ENCODE measurements around the gene LMNTD2. TPM values are rescaled to one million over a fixed set of nuclear protein-coding genes. Genes with fewer than 3 reads are reported as not detected.

The LMNTD2 gene, protein sequence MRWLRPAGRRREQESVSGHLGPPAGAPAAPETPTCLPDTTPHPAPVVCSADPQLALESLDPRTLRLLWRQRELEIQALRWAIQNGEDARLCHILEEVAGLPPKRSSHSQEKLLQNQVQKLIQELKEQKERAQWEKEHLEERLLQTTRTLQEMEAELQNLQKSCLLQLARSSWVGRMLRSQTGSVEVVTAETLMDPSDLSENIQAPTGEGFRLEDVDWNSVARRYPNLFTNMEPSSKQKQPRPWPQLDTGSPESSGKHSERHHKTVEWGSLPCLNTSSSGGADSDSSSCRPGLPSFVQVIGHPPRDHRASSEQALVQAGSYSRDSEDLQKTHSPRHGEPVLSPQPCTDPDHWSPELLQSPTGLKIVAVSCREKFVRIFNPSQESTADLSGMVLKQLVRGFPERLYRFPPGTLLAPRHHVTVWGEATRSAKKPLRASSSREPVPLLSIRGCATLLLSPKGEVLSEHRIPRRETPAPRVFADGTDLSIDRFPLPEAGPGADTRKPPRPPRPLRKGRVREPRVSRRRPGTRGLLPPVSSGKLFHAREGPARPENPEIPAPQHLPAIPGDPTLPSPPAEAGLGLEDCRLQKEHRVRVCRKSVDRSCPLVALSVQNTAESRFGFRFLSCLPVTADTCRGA
- polyA plus RNA-seq (ENCODE audit: insufficient read length in 12 of 12), result 1 to 10 TPM in 1 of 12 donors, under 1 TPM in 9, not detected in 2; 0.17 to 2.5 (median 0.50) TPM
- long read RNA-seq, donor 1, partial matches to known transcripts, result 0 of 1 reads
- long read RNA-seq, donor 1, other reads (novel, unspliced or antisense), result 0 of 1 reads
- long read RNA-seq, donor 2, result 0 reads
- long read RNA-seq, donor 3, result 0 reads
- long read RNA-seq, donor 4, result 0 reads
- long read RNA-seq, donor 5, result 0 reads
- long read RNA-seq, donor 6, result 0 reads
- long read RNA-seq, donor 7, result 0 reads
- long read RNA-seq, donor 8, result 0 reads
- long read RNA-seq, donor 9, result 0 reads
- long read RNA-seq, donor 10, result 0 reads
- long read RNA-seq, donor 11, result 0 reads

DNA sequence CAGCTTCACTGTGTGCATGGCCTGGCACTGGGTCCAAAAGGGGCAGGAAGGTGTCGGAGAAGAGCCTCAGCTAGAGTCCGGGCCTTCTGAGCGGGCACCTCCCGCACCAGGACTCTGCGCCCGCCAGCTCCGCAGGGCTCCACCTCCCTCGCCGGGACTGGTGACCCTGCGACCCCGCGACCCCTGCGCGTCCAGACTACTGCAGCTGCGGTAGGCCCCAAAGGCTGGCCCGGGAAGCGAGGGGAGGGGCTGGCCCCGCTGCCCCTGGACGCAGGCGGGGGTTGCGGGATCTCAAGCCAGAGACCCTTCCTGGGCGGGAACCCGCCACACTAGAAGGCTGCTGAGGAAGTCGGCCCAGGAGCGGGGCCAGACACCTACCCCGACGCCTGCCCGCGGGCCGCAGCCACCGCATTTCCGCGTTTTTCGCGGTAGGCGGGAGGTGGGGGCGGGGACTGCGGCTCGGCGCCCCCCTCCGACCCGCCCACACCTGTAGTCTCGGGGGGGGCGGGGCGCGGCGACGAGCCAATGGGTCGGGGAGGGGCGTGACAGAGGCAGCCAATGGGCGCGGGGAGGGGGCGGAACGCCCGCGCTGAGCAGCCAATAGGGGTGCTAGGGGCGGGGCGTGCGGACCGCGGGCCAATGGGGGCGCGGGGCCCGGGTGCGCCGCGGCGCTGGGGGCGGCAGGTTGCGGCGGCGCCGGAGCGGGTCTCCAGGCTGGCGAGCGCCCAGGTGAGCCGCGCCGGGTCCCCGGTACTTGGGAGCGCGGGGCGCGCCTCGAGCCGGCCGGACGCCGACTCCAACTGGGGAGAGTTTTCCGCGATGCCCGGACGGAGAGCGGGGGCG lies at the start of gene LMNTD2, which contains the start of gene RASSF7:
Gene LMNTD2, minus strand, starts transcription at position 434 of the 843 bp plus-strand sequence. Its CDS starts 22 bp downstream, at position 412.
Gene RASSF7, plus strand, starts transcription at position 666 of the 843 bp plus-strand sequence. CDS start 799 bp downstream, outside the sequence.
- DNase-seq, result peak; percentile 76

DNA sequence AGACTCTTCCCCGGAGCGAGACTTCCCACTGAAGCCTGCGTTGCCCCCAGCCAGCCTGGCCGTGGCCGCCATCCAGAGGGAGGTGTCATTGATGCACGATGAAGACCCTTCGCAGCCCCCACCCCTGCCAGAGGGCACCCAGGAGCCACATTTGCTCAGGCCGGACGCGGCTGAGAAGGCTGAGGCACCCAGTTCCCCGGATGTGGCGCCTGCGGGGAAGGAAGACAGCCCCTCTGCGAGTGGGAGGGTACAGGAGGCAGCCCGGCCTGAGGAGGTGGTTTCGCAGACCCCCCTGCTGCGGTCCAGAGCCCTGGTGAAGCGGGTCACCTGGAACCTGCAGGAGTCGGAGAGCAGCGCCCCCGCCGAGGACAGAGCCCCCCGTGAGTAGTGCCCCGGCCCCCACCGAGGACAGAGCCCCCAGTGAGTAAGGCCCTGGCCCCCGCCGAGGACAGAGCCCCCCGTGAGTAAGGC lies 48.8 kb upstream of the LMNTD2 start:
- no peak for DNase-seq

DNA sequence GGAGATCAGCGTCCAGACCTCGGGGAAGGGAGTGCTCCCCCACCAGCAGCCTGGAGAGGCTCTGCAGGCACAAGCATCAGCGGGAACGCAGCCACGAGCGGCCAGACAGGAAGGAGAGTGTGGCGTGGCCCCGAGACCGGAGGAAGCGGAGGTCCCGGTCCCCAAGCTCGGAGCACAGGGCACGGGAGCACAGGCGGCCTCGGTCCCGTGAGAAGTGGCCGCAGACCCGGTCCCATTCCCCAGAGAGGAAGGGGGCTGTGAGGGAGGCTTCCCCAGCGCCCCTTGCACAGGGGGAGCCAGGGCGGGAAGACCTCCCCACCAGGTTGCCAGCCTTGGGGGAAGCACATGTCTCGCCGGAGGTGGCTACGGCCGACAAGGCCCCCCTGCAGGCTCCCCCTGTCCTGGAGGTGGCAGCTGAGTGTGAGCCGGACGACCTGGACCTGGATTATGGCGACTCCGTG lies 48.3 kb upstream of the LMNTD2 start:
- DNase-seq, result no peak

DNA sequence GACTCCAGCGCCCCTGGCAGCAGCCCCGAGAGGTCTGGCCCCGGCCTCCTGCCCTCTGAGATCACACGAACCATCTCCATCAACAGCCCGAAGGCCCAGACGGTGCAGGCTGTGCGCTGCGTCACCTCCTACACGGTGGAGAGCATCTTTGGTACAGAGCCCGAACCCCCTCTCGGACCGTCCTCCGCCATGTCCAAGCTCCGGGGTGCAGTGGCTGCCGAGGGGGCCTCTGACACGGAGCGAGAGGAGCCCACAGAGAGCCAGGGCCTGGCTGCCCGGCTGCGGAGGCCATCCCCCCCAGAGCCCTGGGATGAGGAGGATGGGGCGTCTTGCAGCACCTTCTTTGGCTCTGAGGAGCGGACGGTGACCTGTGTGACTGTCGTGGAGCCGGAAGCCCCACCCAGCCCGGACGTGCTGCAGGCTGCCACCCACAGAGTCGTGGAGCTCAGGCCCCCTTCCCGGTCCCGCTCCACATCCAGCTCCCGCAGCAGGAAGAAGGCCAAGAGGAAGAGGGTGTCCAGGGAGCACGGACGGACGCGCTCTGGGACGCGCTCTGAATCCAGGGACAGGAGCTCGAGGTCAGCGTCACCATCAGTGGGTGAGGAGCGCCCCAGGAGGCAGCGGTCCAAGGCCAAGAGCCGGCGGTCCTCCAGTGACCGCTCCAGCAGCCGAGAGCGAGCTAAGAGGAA lies 47.6 kb upstream of the LMNTD2 start:
- DNase-seq, result no peak

DNA sequence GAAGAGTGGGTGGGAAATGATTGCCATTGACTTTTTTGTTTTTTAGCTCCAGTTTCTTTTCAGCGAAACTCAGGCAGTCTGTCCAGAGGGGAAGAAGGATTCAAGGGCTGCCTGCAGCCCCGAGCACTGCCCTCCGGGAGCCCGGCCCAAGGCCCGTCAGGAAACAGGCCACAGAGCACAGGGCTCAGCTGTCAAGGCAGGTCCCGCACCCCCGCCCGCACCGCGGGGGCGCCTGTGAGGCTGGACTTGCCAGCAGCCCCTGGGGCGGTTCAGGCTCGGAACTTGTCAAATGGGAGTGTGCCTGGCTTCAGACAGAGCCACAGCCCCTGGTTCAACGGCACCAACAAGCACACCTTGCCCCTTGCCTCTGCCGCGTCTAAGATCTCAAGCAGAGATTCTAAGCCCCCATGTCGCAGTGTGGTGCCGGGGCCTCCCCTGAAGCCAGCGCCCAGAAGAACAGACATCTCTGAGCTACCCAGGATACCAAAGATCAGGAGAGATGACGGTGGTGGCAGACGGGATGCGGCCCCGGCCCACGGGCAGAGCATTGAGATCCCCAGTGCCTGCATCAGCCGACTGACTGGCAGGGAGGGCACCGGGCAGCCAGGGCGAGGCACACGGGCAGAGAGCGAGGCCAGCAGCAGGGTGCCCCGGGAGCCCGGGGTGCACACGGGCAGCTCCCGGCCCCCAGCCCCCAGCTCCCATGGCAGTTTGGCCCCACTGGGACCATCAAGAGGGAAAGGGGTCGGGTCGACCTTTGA lies 46.7 kb upstream of the LMNTD2 start:
- DNase-seq, result no peak

DNA sequence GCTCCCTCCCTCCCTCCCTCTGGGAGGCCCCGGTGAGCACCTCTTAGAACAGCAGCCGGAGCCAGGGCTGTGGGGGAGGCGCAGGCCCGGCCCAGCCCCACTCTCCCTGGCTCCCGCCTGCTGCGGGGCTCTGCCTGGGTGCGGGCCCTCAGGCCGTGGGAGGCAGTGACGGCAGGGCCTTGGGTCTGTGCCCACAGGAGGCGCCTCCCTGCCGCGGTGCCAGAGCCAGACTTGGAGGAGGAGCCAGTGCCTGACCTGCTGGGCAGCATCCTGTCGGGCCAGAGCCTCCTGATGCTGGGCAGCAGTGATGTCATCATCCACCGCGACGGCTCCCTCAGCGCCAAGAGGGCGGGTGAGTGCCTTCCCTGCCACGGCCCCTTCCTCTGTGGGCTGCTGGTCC lies 45.7 kb upstream of the LMNTD2 start:
- no peak for DNase-seq

DNA sequence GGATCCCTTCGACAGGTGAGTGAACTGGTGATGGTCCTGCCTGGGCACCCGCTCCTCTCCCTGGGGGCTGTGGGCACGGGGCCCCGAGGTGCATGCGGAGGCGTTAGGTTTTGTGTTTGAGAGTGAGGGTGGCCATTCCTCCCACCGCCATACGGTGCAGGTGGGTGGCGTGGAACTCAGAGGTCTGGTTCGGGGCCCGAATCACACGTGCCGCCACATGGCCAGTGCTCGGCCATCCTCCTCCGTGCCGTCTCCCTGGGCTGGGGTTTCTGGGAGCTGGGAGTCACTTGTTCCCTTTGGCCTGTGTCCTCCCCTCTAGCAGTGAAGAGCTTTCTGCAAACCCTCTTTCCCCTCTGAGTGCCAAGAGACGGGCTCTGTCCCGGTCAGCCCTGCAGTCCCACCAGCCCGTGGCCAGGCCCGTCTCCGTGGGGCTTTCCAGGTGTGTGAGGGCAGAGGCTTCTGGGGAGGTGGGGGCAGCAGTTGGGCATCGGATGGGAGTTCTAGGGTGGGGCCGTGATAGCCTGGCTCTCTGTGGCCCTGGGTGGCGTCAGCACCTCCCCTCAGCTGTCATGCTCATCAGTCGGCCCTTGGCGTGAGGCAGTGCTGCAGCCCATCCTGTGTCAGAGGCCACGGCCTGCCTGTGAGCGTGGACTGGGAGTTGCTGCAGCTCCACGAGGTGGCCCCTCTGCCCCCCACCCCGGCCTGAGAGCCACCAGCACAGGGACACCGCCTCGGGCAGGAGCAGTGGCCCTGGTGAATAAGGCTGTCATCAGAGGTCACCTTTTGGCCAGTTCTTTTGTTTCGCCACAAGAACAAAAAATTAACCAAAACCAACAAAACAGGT lies 45.0 kb upstream of the LMNTD2 start:
- no peak for DNase-seq

DNA sequence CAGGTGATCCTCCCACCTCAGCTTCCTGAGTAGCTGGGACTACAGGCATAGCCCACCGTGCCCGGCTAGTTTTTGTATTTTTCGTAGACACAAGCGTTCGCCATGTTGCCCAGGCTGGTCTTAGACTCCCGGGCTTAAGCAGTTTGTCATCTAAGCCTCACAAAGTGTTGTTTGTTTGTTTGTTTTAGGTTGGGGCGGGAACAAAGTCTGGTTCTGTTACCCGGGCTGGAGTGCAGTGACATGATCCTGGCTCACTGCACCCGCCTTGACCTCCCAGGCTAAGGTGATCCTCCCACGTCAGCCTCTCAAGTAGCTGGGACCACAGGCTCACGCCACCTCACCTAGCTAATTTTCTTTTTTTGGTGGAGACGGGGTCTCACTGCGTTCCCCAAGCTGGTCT lies 42.6 kb upstream of the LMNTD2 start:
- no peak for DNase-seq

DNA sequence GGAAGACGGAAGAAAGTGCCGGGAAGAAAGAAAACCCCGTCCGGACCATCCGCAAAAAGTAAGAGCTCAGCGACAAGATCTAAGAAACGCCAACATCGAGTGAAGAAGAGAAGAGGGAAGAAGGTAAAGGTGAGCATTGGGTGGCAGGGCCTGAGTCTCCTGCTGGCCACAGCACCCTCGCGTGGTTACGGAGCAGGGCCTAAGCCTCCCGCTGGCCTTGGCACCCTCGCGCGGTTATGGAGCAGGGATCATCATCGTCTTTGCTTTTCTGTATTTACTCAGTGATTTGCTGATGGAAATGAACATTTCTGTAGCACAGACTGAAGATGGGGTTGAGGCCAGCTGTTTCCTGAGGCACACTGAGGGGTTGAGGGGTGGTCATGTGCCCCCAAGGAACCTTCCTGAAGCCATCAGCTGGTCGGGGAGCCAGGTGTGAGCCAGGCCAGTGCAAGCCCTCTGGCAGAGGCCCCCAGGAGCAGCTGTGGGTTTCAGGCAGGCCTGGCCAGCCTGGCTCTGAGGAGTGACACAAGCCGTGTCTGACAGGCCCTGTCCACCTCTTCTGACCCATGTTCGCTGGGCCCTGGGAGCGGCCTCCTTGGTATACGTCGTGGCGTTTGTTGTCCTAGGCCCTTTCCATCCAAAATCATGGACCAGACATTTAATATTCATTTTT lies 41.2 kb upstream of the LMNTD2 start:
- no peak for DNase-seq

DNA sequence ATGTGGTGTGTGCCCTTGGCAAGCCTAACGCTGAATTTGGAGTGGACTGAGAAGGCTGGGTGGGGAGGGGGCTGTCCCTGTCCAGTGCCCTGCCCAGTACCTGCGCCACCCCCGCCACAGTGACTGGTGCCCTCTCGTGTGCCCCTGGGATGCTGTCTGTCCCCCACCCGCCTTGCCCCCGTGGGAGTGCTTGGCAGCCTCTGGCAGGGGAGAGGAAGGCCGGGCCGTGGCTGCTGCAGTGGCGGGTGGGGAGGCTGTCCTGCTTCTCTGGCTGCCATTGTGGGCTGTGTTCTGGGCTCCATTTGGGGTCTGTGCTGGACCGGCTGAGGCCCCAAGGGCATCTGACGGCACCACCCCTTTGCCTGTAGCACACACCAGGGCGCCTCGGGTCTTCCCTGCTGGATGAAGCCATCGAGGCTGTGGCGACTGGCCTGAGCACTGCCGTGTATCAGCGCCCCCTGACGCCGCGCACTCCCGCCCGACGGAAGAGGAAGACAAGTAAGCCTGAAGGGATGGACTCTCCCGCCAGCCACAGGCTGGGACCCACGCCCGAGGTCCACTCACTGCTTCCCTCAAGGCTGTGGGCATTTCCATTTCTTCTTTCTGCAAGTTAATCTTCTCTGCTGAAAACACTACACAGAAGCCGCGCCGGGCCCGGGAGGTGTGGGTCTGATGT lies 37.6 kb upstream of the LMNTD2 start:
- DNase-seq, result no peak

DNA sequence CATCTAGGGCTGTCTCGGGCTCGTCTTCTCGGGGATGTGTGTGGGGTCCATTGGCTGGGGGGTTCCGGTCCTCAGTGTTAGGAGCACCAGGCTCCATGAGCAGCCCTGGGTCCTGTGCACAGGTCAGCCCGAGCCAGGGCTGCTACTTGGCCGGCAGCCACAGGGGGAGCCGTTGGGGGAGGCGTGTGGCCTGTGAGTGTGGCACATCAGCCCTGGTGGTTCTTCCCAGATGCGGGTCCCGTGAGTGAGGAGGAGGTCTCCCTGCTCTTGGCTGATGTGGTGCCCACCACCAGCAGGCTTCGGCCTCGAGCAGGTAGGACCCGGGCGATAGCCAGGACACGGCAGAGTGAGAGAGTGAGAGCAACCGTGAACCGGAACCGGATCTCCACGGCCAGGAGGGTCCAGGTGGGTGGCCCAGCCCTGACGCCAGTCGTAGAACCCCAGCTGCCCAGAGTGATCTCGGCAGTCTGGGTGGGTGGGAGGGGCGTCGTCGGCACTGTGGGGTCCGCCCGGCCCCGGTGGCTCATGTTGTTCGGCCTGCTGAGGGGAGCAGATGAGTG lies 36.7 kb upstream of the LMNTD2 start:
- no peak for DNase-seq

DNA sequence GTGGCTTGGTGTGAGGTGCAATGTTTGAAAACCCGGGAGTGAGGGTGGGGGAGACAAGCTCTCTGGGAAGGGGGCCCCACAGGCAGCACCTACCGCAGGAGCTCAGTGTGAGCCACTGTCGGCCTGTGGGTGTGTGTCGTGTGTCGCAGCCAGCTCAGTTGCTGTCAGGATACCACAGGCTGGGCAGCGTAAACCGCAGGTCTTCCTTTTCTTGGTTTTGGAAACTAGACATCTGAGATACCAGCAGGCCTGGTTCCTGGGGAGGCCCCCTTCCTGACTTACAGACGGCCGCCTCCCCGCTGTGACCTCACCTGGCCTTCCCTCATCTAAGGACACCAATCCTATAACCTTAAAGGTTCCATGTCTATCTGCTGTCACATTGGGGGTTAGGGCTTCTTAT lies 35.8 kb upstream of the LMNTD2 start:
- DNase-seq, result no peak

DNA sequence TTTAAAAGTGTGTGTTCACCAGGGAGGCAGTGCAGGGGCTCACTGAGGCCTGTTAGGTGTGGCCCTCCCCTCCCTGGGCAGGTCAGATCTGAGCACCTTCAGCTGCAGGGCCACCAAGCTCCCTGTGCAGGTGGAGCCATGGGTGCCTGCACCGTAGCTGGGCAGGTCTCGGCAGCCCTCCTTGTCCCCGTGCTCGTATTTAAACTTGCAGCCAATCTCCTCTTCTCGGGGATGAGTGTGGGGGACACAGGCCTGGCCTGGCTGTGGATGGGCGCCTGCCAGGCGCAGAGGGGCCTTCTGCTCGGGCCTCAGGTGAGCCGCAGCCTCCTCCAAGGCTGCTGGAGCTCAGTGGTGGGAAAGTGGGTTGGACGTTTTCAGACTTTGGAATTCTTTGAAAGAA lies 34.9 kb upstream of the LMNTD2 start:
- DNase-seq, result no peak

DNA sequence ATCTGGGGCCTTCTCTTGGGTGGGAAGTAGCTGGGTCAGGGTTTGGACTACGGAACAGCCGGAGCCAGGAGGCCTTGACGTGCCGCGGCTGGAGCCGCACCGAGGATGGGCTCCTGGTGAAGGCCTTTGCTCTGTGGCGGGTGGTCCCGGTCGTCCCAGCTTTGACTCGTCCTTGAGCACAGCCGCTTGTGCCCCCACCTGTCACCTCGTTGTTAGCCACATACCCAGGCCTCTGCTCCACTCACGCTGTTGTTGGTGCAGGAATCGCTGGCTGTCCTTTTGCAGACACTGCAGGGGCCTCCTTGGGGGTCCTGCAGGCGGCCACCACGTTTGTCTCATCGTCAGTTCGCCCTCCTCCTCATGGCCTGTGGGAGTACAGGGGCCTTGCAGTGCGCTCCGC lies 32.8 kb upstream of the LMNTD2 start:
- DNase-seq, result no peak

DNA sequence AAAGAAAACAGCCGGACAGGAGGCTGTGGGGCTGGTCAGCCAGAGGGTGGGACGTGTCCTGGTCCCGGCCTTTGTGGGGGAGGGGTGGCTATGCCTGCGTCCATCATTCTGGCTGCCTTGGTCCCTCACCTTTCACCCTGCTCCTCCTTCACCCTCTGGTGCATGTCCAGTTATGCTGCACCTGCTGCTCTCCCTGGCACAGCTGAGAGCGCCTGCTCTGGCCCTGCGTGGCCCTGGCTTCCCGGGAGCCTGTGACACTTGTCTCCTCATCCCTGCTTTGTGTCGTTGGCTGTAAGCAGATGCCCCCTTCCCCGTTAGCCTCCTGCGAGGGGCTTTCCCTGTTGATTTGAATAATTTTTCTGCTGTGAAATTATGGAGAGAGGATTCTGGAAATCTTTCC lies 32.4 kb upstream of the LMNTD2 start:
- DNase-seq, result no peak

DNA sequence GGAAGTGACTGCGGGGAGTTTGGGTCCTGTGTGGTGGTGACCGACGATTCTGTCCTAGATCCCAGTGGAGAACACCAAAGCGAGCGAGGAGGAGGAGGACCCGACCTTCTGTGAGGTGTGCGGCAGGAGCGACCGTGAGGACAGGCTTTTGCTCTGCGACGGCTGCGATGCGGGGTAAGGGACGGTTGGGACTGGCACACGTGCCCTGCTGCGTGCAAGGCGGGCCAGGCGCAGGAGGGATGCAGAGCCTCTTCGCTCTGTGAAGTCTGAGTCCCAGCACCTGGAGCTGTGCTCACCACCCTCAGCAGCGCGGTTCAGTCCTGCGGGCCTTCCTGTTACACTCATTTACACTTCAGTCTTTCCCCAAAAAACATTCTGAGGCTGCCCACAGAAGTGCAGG lies 32.0 kb upstream of the LMNTD2 start:
- DNase-seq, result no peak

DNA sequence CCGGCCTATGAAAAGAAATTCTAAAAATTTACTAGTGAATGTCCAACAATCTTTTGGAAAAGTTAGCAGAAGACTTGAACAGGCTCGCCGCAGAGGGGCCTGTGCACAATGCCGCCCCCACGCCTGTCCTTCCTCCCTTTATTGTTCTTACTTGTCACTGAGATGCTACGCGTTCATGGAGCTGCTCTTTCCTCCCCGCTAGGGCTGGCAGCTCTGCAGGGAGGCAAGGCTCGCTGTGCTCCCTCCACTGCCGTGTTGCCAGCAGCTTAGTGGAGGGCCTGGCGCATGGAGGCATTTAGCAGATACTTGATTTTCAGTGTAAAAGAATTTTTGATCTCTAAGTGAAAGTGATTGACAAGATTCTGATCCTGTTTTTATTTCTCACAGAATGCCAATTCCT lies 30.5 kb upstream of the LMNTD2 start:
- no peak for DNase-seq

DNA sequence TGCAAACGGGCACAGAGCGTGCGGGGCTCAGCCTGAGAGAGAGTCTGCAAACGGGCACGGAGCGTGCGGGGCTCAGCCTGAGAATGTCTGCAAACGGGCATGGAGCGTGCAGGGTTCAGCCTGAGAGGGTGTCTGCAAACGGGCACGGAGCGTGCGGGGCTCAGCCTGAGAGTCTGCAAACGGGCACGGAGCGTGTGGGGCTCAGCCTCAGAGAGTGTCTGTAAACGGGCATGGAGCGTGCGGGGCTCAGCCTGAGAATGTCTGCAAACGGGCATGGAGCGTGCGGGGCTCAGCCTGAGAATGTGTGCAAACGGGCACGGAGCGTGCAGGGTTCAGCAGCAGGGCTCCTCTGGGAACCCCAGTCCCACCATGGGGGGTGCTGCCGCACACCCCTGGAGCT lies 29.3 kb upstream of the LMNTD2 start:
- DNase-seq, result no peak

Data from muscle of arm (tissue), 14 donors.